Measurements from ENCODE around the gene NDUFA8.

GRCh38 chr9:122138560-122139268 is 20.9 kb downstream of the NDUFA8 start:
- TF ChIP-seq, protein P1, sequence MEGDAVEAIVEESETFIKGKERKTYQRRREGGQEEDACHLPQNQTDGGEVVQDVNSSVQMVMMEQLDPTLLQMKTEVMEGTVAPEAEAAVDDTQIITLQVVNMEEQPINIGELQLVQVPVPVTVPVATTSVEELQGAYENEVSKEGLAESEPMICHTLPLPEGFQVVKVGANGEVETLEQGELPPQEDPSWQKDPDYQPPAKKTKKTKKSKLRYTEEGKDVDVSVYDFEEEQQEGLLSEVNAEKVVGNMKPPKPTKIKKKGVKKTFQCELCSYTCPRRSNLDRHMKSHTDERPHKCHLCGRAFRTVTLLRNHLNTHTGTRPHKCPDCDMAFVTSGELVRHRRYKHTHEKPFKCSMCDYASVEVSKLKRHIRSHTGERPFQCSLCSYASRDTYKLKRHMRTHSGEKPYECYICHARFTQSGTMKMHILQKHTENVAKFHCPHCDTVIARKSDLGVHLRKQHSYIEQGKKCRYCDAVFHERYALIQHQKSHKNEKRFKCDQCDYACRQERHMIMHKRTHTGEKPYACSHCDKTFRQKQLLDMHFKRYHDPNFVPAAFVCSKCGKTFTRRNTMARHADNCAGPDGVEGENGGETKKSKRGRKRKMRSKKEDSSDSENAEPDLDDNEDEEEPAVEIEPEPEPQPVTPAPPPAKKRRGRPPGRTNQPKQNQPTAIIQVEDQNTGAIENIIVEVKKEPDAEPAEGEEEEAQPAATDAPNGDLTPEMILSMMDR (IDR thresholded peaks at IDR 0.05), result no peak
- TF ChIP-seq POLR2AphosphoS5 (IDR thresholded peaks at IDR 0.05) (no peak), POLR2A (IDR thresholded peaks at IDR 0.05) (no peak)
